ENCODE measurements around the gene ARL14EP. TPM values are rescaled to one million over a fixed set of nuclear protein-coding genes. Genes with fewer than 3 reads are reported as not detected.

The ARL14EP gene
- total and polyA plus RNA-seq, 2 of the 8 experiments (the other 6 are each of a cell fraction or from before 2014, with no cell fraction given), result 14.3 to 29.6 TPM

GRCh38 chr11:30326906-30327305 lies 4.0 kb downstream of the ARL14EP start (continued):
- no peak for TF ChIP-seq YY1 (IDR thresholded peaks at IDR 0.05; ENCODE audit: low read depth, low read length)

GRCh38 chr11:30328681-30329080 lies 5.8 kb downstream of the ARL14EP start:
- H2BK5ac ChIP-seq (ENCODE audit: low read depth, low read length), result no peak overlapping the region
- H3K4me2 ChIP-seq (ENCODE audit: insufficient read depth in 1 of 2, low read depth in 2 of 2, low read length in 2 of 2), result no peak overlapping the region
- peaks cover 0 to 2% (median 1%) of the 10 kb centered on the region in 4 experiments; a peak in 2 of 7 replicates for H3K4me1 ChIP-seq (replicated peaks in 1 of 4; ENCODE audit: control insufficient read depth in 3 of 4, insufficient read depth in 4 of 4, low read length in 3 of 4)
- H2BK15ac ChIP-seq (ENCODE audit: low read length), result no peak overlapping the region
- ChIA-PET POLR2A (ENCODE audit: partially characterized antibody) (no interaction called here), CTCF (ENCODE audit: partially characterized antibody) (no interaction called here)
- peaks cover 2 to 65% of the 10 kb centered on the region in 2 experiments; a peak in 3 of 4 replicates for H3K79me2 ChIP-seq (ENCODE audit: control insufficient read depth in 1 of 2, insufficient read depth in 2 of 2, low read length in 2 of 2)
- no peaks in the 10 kb centered on the region for H3K9me3 ChIP-seq (ENCODE audit: insufficient read depth in 2 of 2, low read depth in 1 of 2, low read length in 1 of 2)
- no peak overlapping the region for H2AFZ ChIP-seq (ENCODE audit: low read length)
- H3K27me3 ChIP-seq (replicated peaks in 1 of 4; ENCODE audit: control insufficient read depth in 3 of 4, extremely low read depth in 1 of 4, insufficient read depth in 3 of 4, low read length in 3 of 4), result no peaks in the 10 kb centered on the region
- H3K56ac ChIP-seq (replicated peaks; ENCODE audit: insufficient read length, low read depth, low read length), result no peak overlapping the region
- H4K20me1 ChIP-seq (replicated peaks in 1 of 2; ENCODE audit: control insufficient read depth in 1 of 2, insufficient read depth in 2 of 2, low read length in 2 of 2), result peaks cover 0 to 3% of the 10 kb centered on the region in 2 experiments
- no peak overlapping the region for H3K14ac ChIP-seq (ENCODE audit: insufficient read length)
- no peak overlapping the region for H3K9ac ChIP-seq (replicated peaks in 1 of 4; ENCODE audit: extremely low read depth in 1 of 4, low read depth in 3 of 4, low read length in 3 of 4)
- H3K79me1 ChIP-seq (ENCODE audit: low read depth, low read length), result 0 out of 2 replicates have a peak, but pooled peaks cover 2% of the 10 kb centered on the region
- peaks cover 2 to 31% (median 5%) of the 10 kb centered on the region in 4 experiments; a peak in 4 of 8 replicates for H3K36me3 ChIP-seq (ENCODE audit: control insufficient read depth in 2 of 4, insufficient read depth in 4 of 4, low read length in 3 of 4)
- H2BK12ac ChIP-seq (ENCODE audit: low read depth, low read length), result no peak overlapping the region
- no peaks in the 10 kb centered on the region for H3K23me2 ChIP-seq (ENCODE audit: low read depth, low read length)
- H3K4ac ChIP-seq (replicated peaks; ENCODE audit: insufficient read length, low read depth, low read length), result no peak overlapping the region
- TF ChIP-seq CHD1 (IDR thresholded peaks at IDR 0.05; ENCODE audit: low read depth, low read length) (no peak), KDM1A (IDR thresholded peaks at IDR 0.05; ENCODE audit: borderline replicate concordance, low read length) (no peak), RBBP5 (IDR thresholded peaks at IDR 0.05; ENCODE audit: borderline replicate concordance, low read depth, low read length) (no peak), POLR2AphosphoS5 (IDR thresholded peaks at IDR 0.05; ENCODE audit: low read depth, low read length) (no peak), SIRT6 (IDR thresholded peaks at IDR 0.05; ENCODE audit: low read length) (no peak), KDM4A (IDR thresholded peaks at IDR 0.05; ENCODE audit: low read depth, low read length, severe bottlenecking) (no peak), TCF12 (IDR thresholded peaks at IDR 0.05; ENCODE audit: low read depth, low read length) (no peak), SAP30 (IDR thresholded peaks at IDR 0.05; ENCODE audit: insufficient read depth, insufficient replicate concordance, low read length) (no peak), ASH2L (IDR thresholded peaks at IDR 0.05; ENCODE audit: low read length) (no peak), RNF2 (IDR thresholded peaks at IDR 0.05; ENCODE audit: borderline replicate concordance, low read depth, low read length, missing control alignments, poor library complexity, severe bottlenecking) (no peak), FOSL1 (IDR thresholded peaks at IDR 0.05; ENCODE audit: insufficient read depth, low read depth, low read length) (no peak), TAF7 (optimal IDR thresholded peaks at IDR 0.05; ENCODE audit: borderline replicate concordance, low read depth, low read length) (no peak)
- FAIRE-seq (no peak), DNase-seq (ENCODE audit: low read depth in 1 of 2, low spot score in 2 of 2) (no peak)
- no peak overlapping the region for H4K5ac ChIP-seq (ENCODE audit: insufficient read length, low read depth, low read length)
- no peak overlapping the region for H3K27ac ChIP-seq (ENCODE audit: low read depth, low read length)
- no peak overlapping the region for H3K18ac ChIP-seq (ENCODE audit: extremely low read depth, low read length)
- H2BK20ac ChIP-seq (ENCODE audit: low read length), result no peak overlapping the region
- H3K4me3 ChIP-seq (ENCODE audit: extremely low read depth in 1 of 4, insufficient read depth in 2 of 4, low read depth in 3 of 4, low read length in 4 of 4), result no peak overlapping the region
- no peak overlapping the region for H4K91ac ChIP-seq (replicated peaks; ENCODE audit: insufficient read length, low read length)
- no peak overlapping the region for H2AK5ac ChIP-seq (ENCODE audit: low read depth, low read length)
- no peak overlapping the region for H3K23ac ChIP-seq (ENCODE audit: insufficient read length)
- H2BK120ac ChIP-seq (replicated peaks; ENCODE audit: low read depth, low read length), result no peak overlapping the region
- no peak overlapping the region for H4K8ac ChIP-seq (ENCODE audit: extremely low read depth, insufficient read depth, low read length)

All from H1 (cell line).